ENCODE measurements around the gene S100A14. TPM values are rescaled to one million over a fixed set of nuclear protein-coding genes. Genes with fewer than 3 reads are reported as not detected.

Gene S100A14
- total and polyA plus RNA-seq, 4 donors = 1.7 to 4.4 (median 3.3) TPM

GRCh38 chr1:153631047-153632022 is 15.2 kb upstream of the S100A14 start:
- H3K36me3 ChIP-seq (ENCODE audit: control insufficient read depth in 4 of 4, insufficient read depth in 3 of 4, low read depth in 1 of 4, low read length in 3 of 4) = peaks cover 0 to 3% (median under 1%) of the 10 kb centered on the region in 4 donors
- WGBS = 72% methylated on average over 10 of the region's 10 CpGs
- TF ChIP-seq REST (IDR thresholded peaks at IDR 0.05) = no peak
- peak; percentile 95 to 96 for TF ChIP-seq HNF4A (conservative IDR thresholded peaks at IDR 0.05)
- peak; percentile 41 for TF ChIP-seq FOXA1 (IDR thresholded peaks at IDR 0.05)
- TF ChIP-seq RXRA (IDR thresholded peaks at IDR 0.05) = peak in 1 of 2 donors; percentile 18
- peak; percentile 82 for TF ChIP-seq SP1 (IDR thresholded peaks at IDR 0.05)
- TF ChIP-seq MAX (IDR thresholded peaks at IDR 0.05) = no peak
- TF ChIP-seq FOXA2 (IDR thresholded peaks at IDR 0.05) = peak; percentile 22
- no peak for TF ChIP-seq YY1 (IDR thresholded peaks at IDR 0.05)
- TF ChIP-seq JUND (IDR thresholded peaks at IDR 0.05) = peak; percentile 46 to 77
- TF ChIP-seq NR2F2 (IDR thresholded peaks at IDR 0.05) = no peak
- no peak for TF ChIP-seq GABPA (IDR thresholded peaks at IDR 0.05 in 1 of 2, conservative IDR thresholded peaks at IDR 0.05 in 1 of 2)
- TF ChIP-seq ATF3 (IDR thresholded peaks at IDR 0.05) = no peak
- peak in 1 of 2 donors; percentile 72 for TF ChIP-seq EGR1 (IDR thresholded peaks at IDR 0.05; ENCODE audit: low read depth in 2 of 2)
- peak; percentile 71 for TF ChIP-seq HNF4G (IDR thresholded peaks at IDR 0.05)
- TF ChIP-seq TAF1 (conservative IDR thresholded peaks at IDR 0.05) = no peak
- TF ChIP-seq RAD21 (IDR thresholded peaks at IDR 0.05) = no peak
- no peak overlapping the region for H3K4me3 ChIP-seq (ENCODE audit: low read depth in 1 of 3, low read length in 3 of 3)
- H3K4me1 ChIP-seq (ENCODE audit: control insufficient read depth in 4 of 4, insufficient read depth in 4 of 4, low read length in 3 of 4) = peaks cover 15 to 32% (median 26%) of the 10 kb centered on the region in 4 donors
- no peak overlapping the region for H3K9ac ChIP-seq (ENCODE audit: low read depth in 1 of 2, low read length in 2 of 2)
- DNase-seq (ENCODE audit: low spot score) = no peak
- no peaks in the 10 kb centered on the region for H3K27me3 ChIP-seq (ENCODE audit: control insufficient read depth in 4 of 4, insufficient read depth in 4 of 4, low read length in 3 of 4)
- no peak overlapping the region for H3K27ac ChIP-seq (ENCODE audit: low read depth in 1 of 2, low read length in 2 of 2)
- no peaks in the 10 kb centered on the region for H3K9me3 ChIP-seq (ENCODE audit: control insufficient read depth in 4 of 4, low read length in 3 of 4)

GRCh38 chr1:153630384-153630783 is 14.3 kb upstream of the S100A14 start:
- H3K9ac ChIP-seq (ENCODE audit: low read depth in 1 of 2, low read length in 2 of 2) = no peak overlapping the region
- 94% methylated on average over 7 of the region's 7 CpGs for WGBS
- no peaks in the 10 kb centered on the region for H3K36me3 ChIP-seq (ENCODE audit: control insufficient read depth in 4 of 4, insufficient read depth in 3 of 4, low read depth in 1 of 4, low read length in 3 of 4)
- H3K4me1 ChIP-seq (ENCODE audit: control insufficient read depth in 4 of 4, insufficient read depth in 4 of 4, low read length in 3 of 4) = peaks cover 12 to 31% (median 24%) of the 10 kb centered on the region in 4 donors
- no peak for DNase-seq (ENCODE audit: low spot score)
- TF ChIP-seq RXRA (IDR thresholded peaks at IDR 0.05) (no peak), ATF3 (IDR thresholded peaks at IDR 0.05) (no peak), GABPA (IDR thresholded peaks at IDR 0.05 in 1 of 2, conservative IDR thresholded peaks at IDR 0.05 in 1 of 2) (no peak), RAD21 (IDR thresholded peaks at IDR 0.05) (no peak), SP1 (IDR thresholded peaks at IDR 0.05) (no peak), MAX (IDR thresholded peaks at IDR 0.05) (no peak), NR2F2 (IDR thresholded peaks at IDR 0.05) (no peak), FOXA2 (IDR thresholded peaks at IDR 0.05) (no peak)
- no peaks in the 10 kb centered on the region for H3K9me3 ChIP-seq (ENCODE audit: control insufficient read depth in 4 of 4, low read length in 3 of 4)
- H3K27me3 ChIP-seq (ENCODE audit: control insufficient read depth in 4 of 4, insufficient read depth in 4 of 4, low read length in 3 of 4) = no peaks in the 10 kb centered on the region
- H3K27ac ChIP-seq (ENCODE audit: low read depth in 1 of 2, low read length in 2 of 2) = no peak overlapping the region
- no peak overlapping the region for H3K4me3 ChIP-seq (ENCODE audit: low read depth in 1 of 3, low read length in 3 of 3)
